Mesothelial cell of epicardium (in vitro differentiated cells): ENCODE results near the gene AGBL4. TPM values are rescaled to one million over a fixed set of nuclear protein-coding genes. Genes with fewer than 3 reads are reported as not detected.

Experiments used
- DNase-seq, 2 experiments: peaks; one replicate each; pipeline ENCODE4 v3.0.0; 2021; ENCODE audit warnings: low spot score in 2 of 2; ENCODE audit not compliant: unreplicated experiment in 2 of 2
- H3K27ac Mint-ChIP-seq: 2 replicates; pipeline ENCODE4 v1.8.0; 2021; ENCODE audit warnings: mixed read lengths
- H3K27me3 Mint-ChIP-seq: 2 replicates; pipeline ENCODE4 v1.8.0; 2021; ENCODE audit warnings: low read depth, mixed read lengths
- H3K36me3 Mint-ChIP-seq: 2 replicates; pipeline ENCODE4 v1.8.0; 2021; ENCODE audit warnings: mixed read lengths
- H3K4me1 Mint-ChIP-seq: 2 replicates; pipeline ENCODE4 v1.8.0; 2021; ENCODE audit warnings: mixed read lengths
- H3K4me3 Mint-ChIP-seq: 2 replicates; pipeline ENCODE4 v1.8.0; 2021; ENCODE audit warnings: mild to moderate bottlenecking, moderate library complexity, mixed read lengths
- H3K9me3 Mint-ChIP-seq: 2 replicates; pipeline ENCODE4 v1.8.0; 2021; ENCODE audit warnings: mixed read lengths
- total RNA-seq: library from RNA; stranded (reverse); gene quantifications from 3 replicates; pipeline ENCODE4 v1.2.1, GENCODE V29; 2021
- TF ChIP-seq, protein P1 (sequence below): fragments of 200-600 bp; sonication (generic); IDR thresholded peaks from one replicate; pipeline ENCODE4 v1.5.0; 2021; ENCODE audit warnings: antibody characterized with exemption; ENCODE audit not compliant: unreplicated experiment

Gene AGBL4
- total RNA-seq, 1 donor from 2014 or later = 0.42 TPM

DNA sequence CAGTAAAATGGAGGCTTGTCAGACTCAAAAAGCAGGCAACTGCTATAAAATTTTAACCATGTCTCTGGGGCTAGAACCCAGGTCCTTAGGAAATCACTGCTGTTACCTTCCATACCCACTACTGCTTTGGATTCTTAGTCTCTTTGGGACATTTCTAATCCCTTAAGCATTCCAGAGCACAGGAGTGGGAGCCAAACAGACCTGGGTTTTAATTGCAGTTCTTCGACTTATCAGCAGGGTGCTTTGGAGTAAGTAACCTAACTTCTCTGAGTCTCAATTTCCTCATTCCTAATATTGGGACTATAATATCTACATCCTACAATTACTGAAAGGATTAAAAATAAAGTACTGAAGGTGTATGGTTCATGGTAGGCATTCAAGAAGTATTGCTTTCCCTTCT, 1086.0 kb downstream of the AGBL4 start:
- TF ChIP-seq, protein P1, sequence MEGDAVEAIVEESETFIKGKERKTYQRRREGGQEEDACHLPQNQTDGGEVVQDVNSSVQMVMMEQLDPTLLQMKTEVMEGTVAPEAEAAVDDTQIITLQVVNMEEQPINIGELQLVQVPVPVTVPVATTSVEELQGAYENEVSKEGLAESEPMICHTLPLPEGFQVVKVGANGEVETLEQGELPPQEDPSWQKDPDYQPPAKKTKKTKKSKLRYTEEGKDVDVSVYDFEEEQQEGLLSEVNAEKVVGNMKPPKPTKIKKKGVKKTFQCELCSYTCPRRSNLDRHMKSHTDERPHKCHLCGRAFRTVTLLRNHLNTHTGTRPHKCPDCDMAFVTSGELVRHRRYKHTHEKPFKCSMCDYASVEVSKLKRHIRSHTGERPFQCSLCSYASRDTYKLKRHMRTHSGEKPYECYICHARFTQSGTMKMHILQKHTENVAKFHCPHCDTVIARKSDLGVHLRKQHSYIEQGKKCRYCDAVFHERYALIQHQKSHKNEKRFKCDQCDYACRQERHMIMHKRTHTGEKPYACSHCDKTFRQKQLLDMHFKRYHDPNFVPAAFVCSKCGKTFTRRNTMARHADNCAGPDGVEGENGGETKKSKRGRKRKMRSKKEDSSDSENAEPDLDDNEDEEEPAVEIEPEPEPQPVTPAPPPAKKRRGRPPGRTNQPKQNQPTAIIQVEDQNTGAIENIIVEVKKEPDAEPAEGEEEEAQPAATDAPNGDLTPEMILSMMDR = no peak
- H3K4me1 Mint-ChIP-seq = no peaks in the 10 kb centered on the region
- DNase-seq = no peak
- peaks cover 20% of the 10 kb centered on the region for H3K9me3 Mint-ChIP-seq
- no peaks in the 10 kb centered on the region for H3K36me3 Mint-ChIP-seq
- H3K27me3 Mint-ChIP-seq = no peaks in the 10 kb centered on the region
- no peak overlapping the region for H3K27ac Mint-ChIP-seq
- H3K4me3 Mint-ChIP-seq = no peak overlapping the region

DNA sequence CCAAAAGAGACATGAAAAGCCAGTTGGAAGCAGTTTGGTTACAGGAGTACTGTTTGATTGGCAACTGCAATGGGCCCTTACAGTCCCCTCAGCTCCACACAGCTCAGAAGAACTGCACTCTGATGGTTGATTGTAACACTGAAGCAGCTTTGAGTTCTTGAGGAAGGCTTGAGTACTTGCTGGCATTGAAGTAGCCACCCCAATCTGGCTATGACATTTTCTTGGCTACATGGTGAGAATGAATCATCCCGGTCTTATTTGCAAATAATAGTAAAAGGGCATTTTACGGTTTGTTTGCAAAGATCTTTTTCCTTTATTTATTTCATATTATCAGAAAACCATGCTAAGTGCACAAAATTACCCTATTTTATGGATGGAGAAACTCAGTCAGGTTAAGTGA, 1087.3 kb downstream of the AGBL4 start:
- Mint-ChIP-seq H3K4me3 (no peak overlapping the region), H3K27me3 (no peaks in the 10 kb centered on the region), H3K4me1 (no peaks in the 10 kb centered on the region), H3K9me3 (peaks cover 20% of the 10 kb centered on the region), H3K36me3 (no peaks in the 10 kb centered on the region), H3K27ac (no peak overlapping the region)
- TF ChIP-seq, protein P1 = no peak
- no peak for DNase-seq

DNA sequence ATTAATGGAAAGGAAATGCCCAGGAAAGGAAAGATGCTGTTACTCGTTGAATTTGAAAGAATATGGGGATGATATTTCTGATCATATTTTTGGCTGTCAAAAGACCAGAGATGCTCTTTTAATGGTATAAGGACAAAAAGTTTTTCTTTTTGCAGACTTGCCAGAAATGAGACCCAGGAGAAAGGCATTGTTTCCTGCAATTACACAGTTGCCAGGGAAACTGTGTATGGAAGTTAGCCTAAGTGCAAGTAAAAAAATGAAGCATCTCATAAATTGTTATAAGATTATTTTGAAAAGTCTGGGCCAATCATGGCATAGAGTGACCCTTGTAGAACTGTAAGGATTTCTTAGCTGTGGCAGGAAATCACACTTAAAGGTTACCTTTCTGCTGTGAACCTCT, 1091.4 kb downstream of the AGBL4 start:
- H3K4me1 Mint-ChIP-seq = no peaks in the 10 kb centered on the region
- H3K9me3 Mint-ChIP-seq = peaks cover 40% of the 10 kb centered on the region
- DNase-seq = no peak
- H3K4me3 Mint-ChIP-seq = no peak overlapping the region
- no peak overlapping the region for H3K27ac Mint-ChIP-seq
- no peaks in the 10 kb centered on the region for H3K36me3 Mint-ChIP-seq
- TF ChIP-seq, protein P1 = no peak
- no peaks in the 10 kb centered on the region for H3K27me3 Mint-ChIP-seq

DNA sequence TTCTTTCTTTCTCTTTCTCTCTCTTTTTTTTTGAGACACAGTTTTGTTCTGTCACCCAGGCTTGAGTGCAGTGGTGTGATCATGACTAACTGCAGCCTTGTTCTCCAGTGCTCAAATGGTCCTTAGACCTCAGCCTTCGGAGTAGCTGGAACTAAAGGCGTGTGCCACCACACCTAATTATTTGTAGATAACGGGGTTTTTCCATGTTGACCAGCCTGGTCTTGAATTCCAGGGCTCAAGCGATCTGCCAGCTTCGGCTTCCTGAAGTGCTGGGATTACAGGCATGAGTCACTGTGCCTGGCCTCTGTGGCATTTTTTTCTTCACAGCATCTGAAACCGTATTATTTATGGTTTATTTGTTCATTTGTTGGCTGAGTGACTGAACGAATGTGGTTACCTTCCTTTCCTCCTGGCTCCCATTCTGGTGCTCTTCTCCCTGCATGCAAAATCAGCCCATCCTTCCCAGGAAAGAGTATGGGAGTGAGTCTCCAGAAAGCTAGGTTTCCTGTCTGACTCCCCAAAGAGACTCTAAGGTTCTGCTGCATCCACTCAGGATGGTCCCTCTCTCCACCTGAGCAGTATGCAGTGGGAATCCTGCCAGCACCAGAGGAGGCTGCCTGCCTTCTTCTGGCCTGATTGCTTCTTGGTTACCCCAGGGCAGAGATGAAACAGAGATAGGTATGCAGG, 1092.1 kb downstream of the AGBL4 start:
- no peak for DNase-seq
- no peaks in the 10 kb centered on the region for H3K4me1 Mint-ChIP-seq
- H3K27ac Mint-ChIP-seq = no peak overlapping the region
- peaks cover 42% of the 10 kb centered on the region for H3K9me3 Mint-ChIP-seq
- H3K27me3 Mint-ChIP-seq = no peaks in the 10 kb centered on the region
- H3K36me3 Mint-ChIP-seq = no peaks in the 10 kb centered on the region
- H3K4me3 Mint-ChIP-seq = no peak overlapping the region
- TF ChIP-seq, protein P1 = no peak

DNA sequence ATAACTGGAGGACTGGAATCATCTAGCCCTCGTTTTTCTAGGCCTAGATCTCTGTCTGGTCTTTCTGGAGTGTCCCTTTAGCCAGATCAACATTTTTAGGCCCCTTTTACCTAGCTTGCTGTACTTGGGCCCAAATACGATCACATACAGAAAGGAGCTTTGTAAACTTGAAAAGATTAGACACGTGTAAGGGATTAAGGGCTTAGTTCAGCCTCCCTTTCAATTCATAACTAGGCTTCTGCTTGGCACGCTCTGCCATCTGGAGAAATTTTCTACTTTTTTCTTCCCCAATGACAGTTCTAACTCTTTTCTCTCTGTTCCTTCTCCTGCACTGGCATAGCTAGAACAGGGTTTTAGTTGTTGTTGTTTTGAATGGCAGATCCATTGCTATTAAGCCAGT, 1093.7 kb downstream of the AGBL4 start:
- Mint-ChIP-seq H3K27ac (no peak overlapping the region), H3K4me3 (no peak overlapping the region), H3K9me3 (peaks cover 41% of the 10 kb centered on the region), H3K27me3 (no peaks in the 10 kb centered on the region), H3K36me3 (no peaks in the 10 kb centered on the region), H3K4me1 (no peaks in the 10 kb centered on the region)
- no peak for DNase-seq
- TF ChIP-seq, protein P1 = no peak
